Kidney capillary endothelial cell (primary cell): ENCODE results near the gene AURKAIP1.
A peak's percentile ranks its signal among the peaks of the same experiment; 100 is the strongest.
"Not testable (repeated sequence)": the region's sequence is repeated elsewhere in the genome, so short reads cannot be mapped to it uniquely, and the experiment has no call there.

Source experiments
- DNase-seq: peaks from one replicate; pipeline ENCODE4 v3.0.0-alpha.2; 2018; ENCODE audit warnings: low spot score

The AURKAIP1 gene

DNA sequence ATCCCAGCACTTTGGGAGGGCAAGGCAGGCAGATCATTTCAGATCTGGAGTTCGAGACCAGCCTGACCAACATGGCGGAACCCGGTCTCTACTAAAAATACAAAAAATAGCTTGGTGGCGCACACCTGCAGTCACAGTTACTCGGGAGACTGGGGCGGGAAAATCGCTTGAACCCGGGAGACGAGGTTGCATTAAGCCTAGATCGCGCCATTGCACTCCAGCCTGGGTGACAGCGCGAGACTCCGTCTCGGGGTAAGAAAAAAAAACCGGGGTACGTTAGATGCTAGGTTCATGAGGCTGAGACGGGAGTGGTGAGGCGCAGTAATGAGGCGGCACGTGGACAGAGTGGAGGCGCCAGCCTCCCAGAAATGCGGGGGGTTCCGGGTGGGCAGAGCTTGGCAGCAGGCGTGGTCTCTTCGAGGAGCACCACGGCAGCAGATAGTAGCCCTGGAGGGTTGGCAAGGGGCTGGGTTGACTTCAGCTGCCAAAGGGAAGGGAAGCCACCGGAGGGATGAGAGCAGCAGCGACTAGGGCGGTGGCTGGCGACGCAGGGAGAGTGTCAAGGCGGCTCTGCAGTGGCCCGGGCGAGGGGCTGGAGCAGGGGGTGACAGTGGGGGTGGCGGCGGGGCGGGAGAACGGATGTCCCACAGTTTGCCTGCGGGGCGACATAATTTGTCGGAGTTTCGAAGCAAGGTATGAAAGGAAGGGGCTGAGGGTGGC lies 31.3 kb upstream of the AURKAIP1 start:
- no peak for DNase-seq

GRCh38 chr1:1403653-1404052 lies 28.6 kb upstream of the AURKAIP1 start:
- no peak for DNase-seq

DNA sequence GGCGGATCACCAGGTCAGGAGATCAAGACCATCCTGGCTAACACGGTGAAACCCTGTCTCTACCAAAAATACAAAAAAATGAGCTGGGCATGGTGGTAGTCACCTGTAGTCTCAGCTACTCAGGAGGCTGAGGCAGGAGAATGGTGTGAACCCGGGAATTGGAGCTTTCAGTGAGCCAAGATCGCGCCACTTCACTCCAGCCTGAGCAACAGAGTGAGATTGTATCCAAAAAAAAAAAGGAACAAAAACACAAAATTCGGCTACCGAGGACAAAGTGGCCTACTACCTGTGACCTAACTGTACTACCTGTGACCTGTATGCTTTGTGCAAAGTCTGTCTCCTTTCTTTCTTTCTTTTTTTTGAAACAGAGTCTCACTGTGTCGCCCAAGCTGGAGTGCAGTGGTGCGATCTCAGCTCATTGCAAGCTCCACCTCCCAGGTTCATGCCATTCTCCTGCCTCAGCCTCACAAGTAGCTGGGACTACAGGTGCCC lies 27.9 kb upstream of the AURKAIP1 start:
- not testable (repeated sequence) for DNase-seq

GRCh38 chr1:1402072-1402900 lies 27.3 kb upstream of the AURKAIP1 start:
- DNase-seq: peak; percentile 76

GRCh38 chr1:1401457-1402010 lies 26.5 kb upstream of the AURKAIP1 start:
- DNase-seq: no peak

DNA sequence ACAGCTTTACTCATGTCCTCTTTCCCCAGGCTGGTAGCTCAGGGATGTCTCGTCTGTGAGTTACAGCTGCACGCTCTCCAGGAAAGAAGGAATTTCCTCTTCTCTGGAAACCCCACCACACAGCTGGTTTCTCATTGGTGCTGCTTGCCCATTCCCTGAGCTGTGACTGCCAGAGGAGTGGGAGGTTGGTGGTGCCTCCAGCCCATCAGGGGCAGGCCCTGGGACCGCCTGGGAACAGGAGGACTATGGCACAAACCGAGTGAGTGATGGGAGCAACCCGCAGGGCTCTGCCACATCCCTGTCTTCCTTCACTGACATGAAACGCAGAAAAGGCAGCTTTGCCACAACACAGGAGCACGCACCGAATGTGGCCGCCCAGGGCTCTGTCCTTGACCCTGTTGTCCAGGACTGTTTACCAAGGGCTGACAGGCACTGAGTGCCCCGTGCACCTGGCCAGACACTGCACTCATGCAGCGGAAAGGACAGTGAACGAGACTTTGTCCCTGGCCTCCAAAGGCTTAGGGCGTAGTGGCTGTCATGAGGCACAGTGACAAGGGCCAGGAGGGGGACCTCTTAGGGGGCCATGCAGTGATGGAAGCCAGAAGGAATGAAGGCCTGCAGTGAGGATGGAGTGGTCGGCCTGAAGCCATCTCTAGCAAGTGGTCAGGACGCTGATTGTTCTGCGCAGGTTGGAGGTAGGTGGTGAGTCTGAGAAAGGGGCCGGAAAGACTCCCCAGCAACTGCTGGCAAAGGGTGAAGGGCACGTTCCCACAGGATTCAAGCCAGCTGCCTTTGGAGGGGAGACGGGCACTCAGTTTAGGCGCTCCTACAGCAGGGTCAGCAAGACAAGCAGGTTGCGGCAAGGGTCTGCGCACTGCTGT lies 25.8 kb upstream of the AURKAIP1 start:
- peak; percentile 36 for DNase-seq

DNA sequence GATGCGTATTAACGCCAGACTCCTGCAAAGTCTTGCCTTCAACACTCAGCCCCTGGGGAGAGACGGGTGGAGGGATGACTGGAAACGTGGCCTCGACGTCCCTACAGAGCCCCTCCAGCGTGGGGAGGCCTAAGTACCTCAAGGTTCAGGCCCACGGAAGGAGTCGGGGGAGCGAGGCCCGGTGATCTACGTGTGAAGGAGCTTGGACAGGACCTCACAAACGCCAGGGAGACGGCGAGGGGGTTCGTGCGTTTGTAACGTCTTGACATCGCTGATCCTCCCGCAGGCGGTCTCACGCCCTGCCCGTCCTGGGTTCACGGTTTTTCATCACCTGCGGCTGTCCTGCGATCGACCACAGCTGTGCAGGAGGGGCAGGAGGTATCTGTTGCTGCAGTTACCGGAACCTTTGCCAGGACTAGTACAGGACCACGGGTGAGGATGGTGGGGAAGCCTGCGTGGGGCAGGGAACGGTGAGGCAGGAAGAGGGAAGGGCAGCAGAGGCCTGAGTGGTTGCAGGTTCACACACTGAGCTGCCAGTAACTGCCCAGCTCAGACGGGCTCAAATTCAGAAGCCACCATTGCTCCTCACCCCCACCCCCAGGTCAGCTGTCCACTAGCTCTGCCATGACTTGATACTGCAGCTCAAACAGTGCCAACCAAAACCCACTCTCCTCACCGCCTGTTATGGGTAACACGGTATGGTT lies 25.0 kb upstream of the AURKAIP1 start:
- DNase-seq: no peak

DNA sequence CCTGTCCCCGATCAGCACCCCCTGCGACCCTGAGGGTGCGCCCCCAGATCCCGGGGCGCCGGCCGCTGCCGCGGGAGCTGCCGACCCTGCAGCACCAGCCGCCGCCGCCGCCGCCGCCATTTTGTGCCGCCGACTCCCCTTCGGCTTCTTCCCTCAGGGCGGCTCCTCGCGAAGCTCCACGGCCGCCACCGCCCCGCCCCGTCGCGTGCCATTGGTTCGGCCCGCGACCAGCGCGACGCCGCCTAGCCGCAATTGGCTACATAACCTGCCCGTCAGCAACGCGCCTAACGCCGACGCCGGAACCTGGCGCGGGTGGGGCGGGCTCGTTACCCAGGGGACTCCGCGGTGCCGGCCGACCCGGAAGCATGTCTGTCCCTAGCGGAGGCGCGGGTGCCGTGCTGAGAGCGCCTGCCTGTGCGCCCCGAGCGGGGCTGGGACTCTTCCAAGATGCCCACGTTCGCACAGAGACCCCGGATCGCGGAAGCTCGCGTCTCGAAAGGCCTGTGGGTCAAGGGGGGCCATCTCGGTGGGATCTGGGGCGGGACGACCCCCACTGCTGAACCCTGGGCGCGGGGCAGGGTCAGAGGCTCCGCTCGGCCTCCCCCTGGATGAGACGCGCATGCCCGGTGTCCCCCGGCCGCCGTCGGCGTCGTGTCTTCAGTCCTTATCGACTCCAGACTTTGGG lies 24.3 kb upstream of the AURKAIP1 start, which contains the start of gene CCNL2:
TSS of gene CCNL2 (minus strand) at position 149 of the 685 bp plus-strand sequence. CDS start at position 120, 29 bp downstream.
- peak; percentile 97 for DNase-seq

DNA sequence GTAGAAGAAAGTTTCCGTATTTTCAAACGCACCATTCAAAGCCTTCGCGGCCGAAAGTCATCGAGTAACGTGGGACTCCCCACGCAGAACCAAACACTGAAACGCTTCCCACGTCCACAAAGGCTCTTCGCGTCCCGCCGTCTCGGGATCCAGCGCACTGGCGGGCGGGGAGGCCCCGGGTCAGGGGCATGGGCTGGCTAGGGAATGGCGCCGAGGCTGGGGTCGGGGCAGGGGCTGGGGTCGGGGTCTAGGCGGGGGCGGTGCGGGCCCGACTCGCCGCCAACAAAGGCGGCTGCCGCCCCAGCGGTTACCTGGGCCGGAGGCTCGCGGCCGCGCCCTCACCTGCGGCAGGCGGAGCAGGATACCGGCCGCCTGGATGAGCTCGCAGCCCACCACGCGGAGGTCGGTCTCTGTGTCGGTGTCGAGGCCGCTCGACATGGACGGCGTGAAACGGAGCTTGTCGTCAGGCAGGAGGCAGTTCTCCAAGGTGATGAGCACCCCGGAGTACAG lies 23.7 kb upstream of the AURKAIP1 start:
- no peak for DNase-seq

GRCh38 chr1:1397839-1398523 lies 23.0 kb upstream of the AURKAIP1 start:
- DNase-seq: no peak

GRCh38 chr1:1395166-1395565 lies 20.2 kb upstream of the AURKAIP1 start:
- no peak for DNase-seq

DNA sequence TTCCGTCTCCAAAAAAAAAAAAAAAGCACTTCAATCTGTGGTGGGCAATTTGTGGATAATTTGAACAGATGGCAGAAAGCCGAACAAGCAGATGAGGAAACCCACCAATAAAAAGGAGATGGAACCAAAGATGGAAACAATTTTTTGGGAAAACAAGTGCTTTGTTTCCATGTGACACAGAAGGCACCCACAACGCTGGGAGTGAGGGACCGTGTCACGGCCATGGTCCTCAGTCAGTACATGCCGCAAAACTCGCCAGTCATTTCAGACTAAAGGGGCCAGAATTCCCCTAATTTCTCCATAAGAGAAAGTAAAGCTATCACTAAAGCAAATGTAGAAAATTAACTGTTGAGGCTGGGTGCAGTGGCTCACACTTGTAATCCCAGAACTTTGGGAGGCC lies 19.1 kb upstream of the AURKAIP1 start:
- DNase-seq: no peak

- no peak for DNase-seq
Measured at GRCh38 chr1:1393428-1393827, 18.4 kb upstream of the AURKAIP1 start.

- no peak for DNase-seq
Measured at GRCh38 chr1:1393014-1393413, 18.0 kb upstream of the AURKAIP1 start.

DNA sequence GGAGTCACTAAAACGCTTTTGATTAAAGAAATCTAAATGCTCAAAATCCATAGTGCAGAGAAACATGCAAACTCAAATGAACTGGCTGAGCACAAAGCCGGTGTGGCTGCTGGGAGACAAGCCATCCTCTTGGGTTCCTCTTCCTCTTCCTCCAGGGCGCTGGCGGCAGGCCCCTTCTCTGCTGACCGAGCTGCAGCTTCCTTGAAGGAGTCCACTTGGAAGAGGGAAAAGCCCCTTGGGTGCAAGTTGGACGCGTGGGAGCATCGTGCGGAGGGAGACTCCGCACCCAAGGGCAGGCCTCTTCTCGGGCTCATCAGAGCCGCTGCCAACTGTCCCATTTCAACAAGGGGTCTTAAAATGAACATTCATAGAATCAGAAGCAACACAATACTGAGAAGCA lies 16.2 kb upstream of the AURKAIP1 start:
- DNase-seq: no peak

DNA sequence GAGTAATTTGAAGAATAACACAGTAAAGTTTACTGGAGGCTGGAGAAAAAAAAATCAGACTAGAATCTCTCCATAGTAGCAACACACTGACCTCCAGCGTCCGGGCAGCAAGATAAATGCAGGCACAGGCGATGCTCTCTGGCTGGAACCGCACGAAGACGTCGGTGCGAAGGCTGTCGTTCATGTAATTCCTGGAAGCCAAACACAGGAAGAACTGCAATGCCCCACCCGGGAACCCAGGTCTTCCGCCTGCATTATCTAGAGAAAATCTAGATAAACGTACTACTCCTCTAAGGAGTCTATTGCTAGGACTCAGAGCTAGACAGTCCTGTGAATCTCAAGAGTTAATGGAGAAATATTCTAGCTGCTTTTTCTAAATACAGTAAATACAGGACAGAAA lies 15.7 kb upstream of the AURKAIP1 start:
- DNase-seq: no peak

- DNase-seq: no peak
Measured at GRCh38 chr1:1388078-1388472, 13.1 kb upstream of the AURKAIP1 start.

GRCh38 chr1:1387098-1388077 lies 12.4 kb upstream of the AURKAIP1 start:
- no peak for DNase-seq

- DNase-seq: no peak
Measured at GRCh38 chr1:1385931-1386330, 10.9 kb upstream of the AURKAIP1 start.
